Activated CD4-positive, alpha-beta T cell treated with anti-CD3 and anti-CD28 coated beads, Interleukin-2, amount 10 ng/mL, durations not matched to agents 24 days and 14 days (primary cell): ENCODE data around the gene EIF2AK3. TPM values are rescaled to one million over a fixed set of nuclear protein-coding genes. Genes with fewer than 3 reads are reported as not detected.

Experiments
- DNase-seq: peaks from one replicate; pipeline ENCODE4 v3.0.0; 2022
- H3K27ac Mint-ChIP-seq: one replicate; pipeline ENCODE4 v1.8.0; 2022; ENCODE audit warnings: mild to moderate bottlenecking, mixed read lengths
- H3K27me3 Mint-ChIP-seq: one replicate; pipeline ENCODE4 v1.8.0; 2022; ENCODE audit warnings: mixed read lengths
- H3K36me3 Mint-ChIP-seq: one replicate; pipeline ENCODE4 v1.8.0; 2022; ENCODE audit warnings: low read depth, mild to moderate bottlenecking, mixed read lengths
- H3K4me1 Mint-ChIP-seq: one replicate; pipeline ENCODE4 v1.8.0; 2021; ENCODE audit warnings: mixed read lengths
- H3K4me3 Mint-ChIP-seq: one replicate; pipeline ENCODE4 v1.8.0; 2022; ENCODE audit warnings: mild to moderate bottlenecking, moderate library complexity, mixed read lengths
- H3K9me3 Mint-ChIP-seq: one replicate; pipeline ENCODE4 v1.8.0; 2021; ENCODE audit warnings: mixed read lengths
- intact Hi-C: fragments of 100-400 bp; cut with micrococcal nuclease; formaldehyde crosslinking; loops from one replicate; pipeline ENCODE4 v1.15.1; 2023
- total RNA-seq: library from RNA; stranded (reverse); gene quantifications from 2 replicates; pipeline ENCODE4 v1.2.3, GENCODE V29; 2022

Gene EIF2AK3
- total RNA-seq, 1 donor from 2014 or later: 22.8 TPM

DNA sequence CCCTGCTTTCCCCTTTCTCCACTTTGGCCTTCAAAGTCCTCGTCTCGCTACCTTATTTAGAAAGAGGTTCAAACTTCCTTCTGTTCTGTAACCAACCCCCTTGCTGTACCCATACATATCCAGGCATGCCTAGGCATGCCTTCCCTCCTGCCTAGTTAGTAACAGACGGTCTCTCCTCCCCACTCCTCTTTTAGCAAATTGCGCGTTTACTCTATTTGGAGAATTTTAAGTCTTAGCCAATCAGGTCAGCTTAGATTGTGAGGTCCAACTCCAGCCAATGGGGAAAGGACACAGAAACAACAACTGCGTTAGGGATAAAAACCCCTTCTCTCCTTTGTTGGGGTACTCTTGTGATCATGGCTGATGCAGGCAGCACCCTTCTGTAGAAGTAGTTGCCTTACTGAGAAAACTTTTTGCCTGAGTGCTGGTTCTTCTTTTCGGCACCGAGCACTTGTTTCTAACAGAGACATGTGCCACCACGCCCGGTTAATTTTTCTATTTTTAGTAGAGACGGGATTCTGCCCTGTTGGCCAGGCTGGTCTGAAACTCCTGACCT, 88.8 kb downstream of the EIF2AK3 start:
- Mint-ChIP-seq H3K27ac (no peak overlapping the region), H3K36me3 (no peaks in the 10 kb centered on the region), H3K27me3 (peaks cover 6% of the 10 kb centered on the region), H3K4me3 (no peak overlapping the region), H3K9me3 (peaks cover 4% of the 10 kb centered on the region), H3K4me1 (peaks cover 3% of the 10 kb centered on the region)
- intact Hi-C loops: no loop called here
- DNase-seq: no peak

DNA sequence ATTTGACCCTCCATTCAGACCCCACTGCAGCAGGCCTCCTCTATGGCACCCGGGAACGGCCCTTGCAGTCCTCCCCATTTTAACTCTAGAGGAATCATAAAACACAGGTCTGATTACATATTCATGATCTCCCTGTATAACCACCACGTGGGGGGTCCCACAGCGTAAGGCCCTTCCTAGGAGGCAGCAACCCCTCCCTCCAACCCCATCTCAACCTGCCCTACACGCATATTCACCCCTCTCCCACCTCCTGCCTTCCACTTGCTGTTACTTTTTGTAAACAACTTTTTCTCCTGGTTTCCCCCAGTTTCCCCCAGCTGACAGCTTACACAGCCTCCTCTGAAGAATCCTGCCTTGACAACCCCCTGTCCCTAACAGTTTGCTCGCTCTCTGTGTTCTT, 89.6 kb downstream of the EIF2AK3 start:
- Mint-ChIP-seq H3K4me1 (peaks cover 3% of the 10 kb centered on the region), H3K27ac (no peak overlapping the region), H3K27me3 (peaks cover 6% of the 10 kb centered on the region), H3K4me3 (no peak overlapping the region), H3K36me3 (no peaks in the 10 kb centered on the region), H3K9me3 (peaks cover 4% of the 10 kb centered on the region)
- intact Hi-C loops: no loop called here
- no peak for DNase-seq

- intact Hi-C loops: no loop called here
- H3K9me3 Mint-ChIP-seq: no peaks in the 10 kb centered on the region
- no peaks in the 10 kb centered on the region for H3K36me3 Mint-ChIP-seq
- H3K27me3 Mint-ChIP-seq: peaks cover 6% of the 10 kb centered on the region
- DNase-seq: no peak
- no peak overlapping the region for H3K4me3 Mint-ChIP-seq
- no peak overlapping the region for H3K27ac Mint-ChIP-seq
- H3K4me1 Mint-ChIP-seq: no peaks in the 10 kb centered on the region
These were observed 97.2 kb downstream of the EIF2AK3 start for GRCh38 chr2:88530081-88530480.

- no peaks in the 10 kb centered on the region for H3K4me1 Mint-ChIP-seq
- H3K4me3 Mint-ChIP-seq: no peak overlapping the region
- H3K36me3 Mint-ChIP-seq: no peaks in the 10 kb centered on the region
- intact Hi-C loops: no loop called here
- H3K9me3 Mint-ChIP-seq: no peaks in the 10 kb centered on the region
- H3K27me3 Mint-ChIP-seq: peaks cover 6% of the 10 kb centered on the region
- no peak for DNase-seq
- H3K27ac Mint-ChIP-seq: no peak overlapping the region
These were observed 105.7 kb downstream of the EIF2AK3 start for GRCh38 chr2:88521445-88522073.

DNA sequence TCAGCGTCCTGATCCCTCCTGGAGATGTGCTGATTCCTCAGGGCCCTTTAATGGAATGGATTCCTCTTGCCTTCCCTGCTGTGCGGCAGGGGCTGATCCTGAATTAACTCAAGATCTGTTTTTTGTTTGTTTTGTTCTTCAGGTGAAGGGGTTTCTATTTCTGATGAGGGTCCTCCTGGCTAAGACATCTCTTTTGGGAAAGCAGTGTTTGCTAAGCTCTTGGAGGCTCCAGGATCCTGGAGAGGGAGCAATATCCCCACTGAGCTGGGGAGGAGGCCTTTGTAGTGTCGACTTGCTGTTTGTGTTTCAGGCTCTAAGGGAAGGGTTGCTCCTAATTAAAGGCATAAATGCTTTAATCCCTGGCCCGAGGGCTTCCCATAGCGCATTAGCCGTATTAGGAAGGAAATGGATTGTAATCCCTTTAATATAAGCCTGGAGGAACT, 109.5 kb downstream of the EIF2AK3 start:
- no peaks in the 10 kb centered on the region for H3K4me1 Mint-ChIP-seq
- peaks cover 6% of the 10 kb centered on the region for H3K27me3 Mint-ChIP-seq
- intact Hi-C loops: no loop called here
- H3K36me3 Mint-ChIP-seq: no peaks in the 10 kb centered on the region
- H3K27ac Mint-ChIP-seq: no peak overlapping the region
- no peak overlapping the region for H3K4me3 Mint-ChIP-seq
- DNase-seq: no peak
- H3K9me3 Mint-ChIP-seq: no peaks in the 10 kb centered on the region

Other genes with a start within 250 kb of the EIF2AK3 start
- not detected in 2 replicates for gene FOXI3, start 174.8 kb downstream of the EIF2AK3 start, total RNA-seq
- 80.6 and 86.5 TPM in 2 replicates for gene RPIA, start 64.2 kb upstream of the EIF2AK3 start, total RNA-seq